Effector memory CD4-positive, alpha-beta T cell (primary cell): ENCODE measurements around the gene TAF1C.

Source experiments
- DNase-seq, 3 donors: peaks; one replicate each; pipeline ENCODE4 v3.0.0-alpha.2; 2020
- H3K27ac ChIP-seq: 2 replicates; pipeline ENCODE4 v1.7.0; 2013; ENCODE audit warnings: mild to moderate bottlenecking, low read length, moderate library complexity; ENCODE audit not compliant: insufficient read depth, poor library complexity, severe bottlenecking
- H3K27me3 ChIP-seq: replicated peaks from 2 replicates; pipeline ENCODE4 v1.7.0; 2013; ENCODE audit warnings: mild to moderate bottlenecking, low read length; ENCODE audit not compliant: insufficient read depth, control insufficient read depth, poor library complexity, severe bottlenecking
- H3K36me3 ChIP-seq: 2 replicates; pipeline ENCODE4 v1.7.0; 2013; ENCODE audit warnings: mild to moderate bottlenecking, low read length, moderate library complexity; ENCODE audit not compliant: control insufficient read depth, insufficient read depth
- H3K4me1 ChIP-seq: 2 replicates; pipeline ENCODE4 v1.7.0; 2013; ENCODE audit warnings: low read length, mild to moderate bottlenecking; ENCODE audit not compliant: control insufficient read depth, insufficient read depth, poor library complexity, severe bottlenecking
- H3K4me3 ChIP-seq: 2 replicates; pipeline ENCODE4 v1.7.0; 2013; ENCODE audit warnings: low read length, low read depth, mild to moderate bottlenecking; ENCODE audit not compliant: insufficient read depth, poor library complexity, severe bottlenecking
- H3K9me3 ChIP-seq: 2 replicates; pipeline ENCODE4 v1.7.0; 2013; ENCODE audit warnings: mild to moderate bottlenecking, low read length, moderate library complexity; ENCODE audit not compliant: control insufficient read depth
- total RNA-seq, 3 donors: gene quantifications; one replicate each; lab custom pipeline; 2026; lab: John Stamatoyannopoulos, UW

The TAF1C gene
- 65.0 to 76.9 (median 69.5) reads per million in 3 donors for total RNA-seq

DNA sequence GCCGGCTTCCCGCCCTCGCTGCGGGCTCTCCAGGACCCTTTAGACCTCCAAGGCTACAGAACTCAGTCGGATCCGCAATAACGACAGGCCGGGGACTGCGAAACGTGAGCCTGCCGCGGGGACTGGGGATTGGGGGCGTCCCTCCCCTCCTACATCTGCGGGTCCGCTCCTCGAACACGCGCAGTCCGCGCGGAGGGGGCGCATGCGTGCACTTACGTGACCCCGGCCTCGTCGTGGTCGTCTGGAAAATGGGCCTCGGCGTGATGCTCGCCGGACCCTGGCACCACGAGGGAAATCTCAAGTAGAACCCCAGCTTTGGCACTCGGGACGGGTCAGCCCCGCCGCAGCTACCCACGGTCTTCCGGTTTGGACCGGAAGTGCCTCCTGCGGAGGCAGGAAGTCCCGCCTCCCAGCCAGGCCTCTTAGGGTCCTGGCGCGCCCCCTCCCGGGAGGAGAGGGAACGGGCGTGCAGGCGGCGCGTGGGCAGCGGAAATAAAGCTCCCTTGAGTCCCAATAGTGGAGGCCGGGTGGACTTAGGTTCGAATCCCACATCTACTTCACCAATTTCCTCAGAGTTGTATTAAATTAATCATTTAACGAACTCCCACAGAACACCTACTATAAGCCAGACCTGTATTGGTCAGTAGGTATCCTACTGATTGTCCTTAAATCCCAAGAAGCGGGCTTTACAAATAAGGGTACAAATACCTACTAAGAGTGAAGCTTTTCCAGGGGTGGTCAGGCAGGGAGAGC is at the start of gene TAF1C:
TSS of gene TAF1C (minus strand) at position 373 of the 753 bp plus-strand sequence. CDS start 2,069 bp downstream, outside the sequence.
- Histone ChIP-seq H3K4me3 (peak within 1 kb of the TSS; percentile 82), H3K27me3 (no peaks in the 10 kb centered on the region), H3K9me3 (no peaks in the 10 kb centered on the region), H3K4me1 (peaks cover 7% of the 10 kb centered on the region), H3K27ac (peak within 1 kb of the TSS; percentile 70), H3K36me3 (peaks cover 18% of the 10 kb centered on the region)
- DNase-seq: peak; percentile 76 to 81 (median 77)

GRCh38 chr16:84234321-84235241 is 47.7 kb upstream of the TAF1C start:
- DNase-seq: no peak
- peaks cover 5% of the 10 kb centered on the region for H3K27me3 ChIP-seq
- no peaks in the 10 kb centered on the region for H3K4me1 ChIP-seq
- H3K36me3 ChIP-seq: no peaks in the 10 kb centered on the region
- no peak overlapping the region for H3K4me3 ChIP-seq
- no peaks in the 10 kb centered on the region for H3K9me3 ChIP-seq
- H3K27ac ChIP-seq: no peak overlapping the region

- no peaks in the 10 kb centered on the region for H3K4me1 ChIP-seq
- no peak overlapping the region for H3K4me3 ChIP-seq
- DNase-seq: no peak
- no peaks in the 10 kb centered on the region for H3K36me3 ChIP-seq
- no peaks in the 10 kb centered on the region for H3K9me3 ChIP-seq
- peaks cover 6% of the 10 kb centered on the region for H3K27me3 ChIP-seq
- H3K27ac ChIP-seq: no peak overlapping the region
These were observed 46.9 kb upstream of the TAF1C start for GRCh38 chr16:84233748-84234147.

DNA sequence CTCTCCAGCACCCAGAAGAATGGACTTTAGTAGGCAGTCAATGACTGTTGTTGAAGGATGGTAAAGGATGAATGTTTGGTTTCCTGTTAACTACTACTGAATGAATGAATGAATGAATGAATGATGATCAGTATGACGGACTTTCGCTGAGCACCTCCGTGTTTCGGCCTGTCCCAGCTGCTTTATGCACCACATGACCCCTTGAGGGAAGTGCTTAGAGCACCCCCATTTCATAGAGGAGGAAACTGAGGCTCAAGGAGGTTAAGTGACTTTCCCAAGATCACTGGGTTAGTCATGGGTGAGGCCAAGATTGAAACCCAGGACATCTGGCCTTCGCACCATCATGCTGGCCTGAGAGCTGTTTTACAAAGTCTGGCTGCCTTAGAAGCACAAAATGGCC is 46.1 kb upstream of the TAF1C start:
- no peak for DNase-seq
- H3K4me1 ChIP-seq: no peaks in the 10 kb centered on the region
- H3K27me3 ChIP-seq: peaks cover 4% of the 10 kb centered on the region

GRCh38 chr16:84232060-84232459 is 45.2 kb upstream of the TAF1C start:
- H3K4me3 ChIP-seq: no peak overlapping the region
- H3K4me1 ChIP-seq: no peaks in the 10 kb centered on the region
- no peaks in the 10 kb centered on the region for H3K9me3 ChIP-seq
- H3K27ac ChIP-seq: no peak overlapping the region
- H3K27me3 ChIP-seq: peaks cover 4% of the 10 kb centered on the region
- no peak for DNase-seq
- no peaks in the 10 kb centered on the region for H3K36me3 ChIP-seq

More for the DNA sequence above, 46.1 kb upstream of the TAF1C start:
- Histone ChIP-seq H3K4me3 (no peak overlapping the region), H3K9me3 (no peaks in the 10 kb centered on the region), H3K36me3 (no peaks in the 10 kb centered on the region), H3K27ac (no peak overlapping the region)

DNA sequence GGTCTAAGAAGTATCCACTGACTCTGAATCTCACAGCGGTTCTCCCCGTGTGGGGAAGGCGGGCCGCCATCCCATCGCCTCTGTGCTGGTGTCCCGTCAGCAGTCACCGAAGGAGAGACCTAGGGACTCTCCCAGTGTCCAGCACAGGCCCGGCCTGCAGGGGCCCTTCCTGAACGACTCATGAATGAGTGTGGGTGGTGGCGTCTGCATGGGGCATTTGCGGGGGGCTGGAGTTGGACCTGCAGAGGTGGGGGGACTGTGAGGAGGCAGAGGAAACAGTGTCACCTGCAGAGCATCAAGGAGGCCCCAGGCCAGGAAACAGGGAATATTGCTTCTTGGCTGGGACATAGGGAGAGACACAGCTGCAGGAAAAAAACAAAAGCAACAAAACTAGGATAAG is 42.6 kb upstream of the TAF1C start:
- H3K4me3 ChIP-seq: no peak overlapping the region
- H3K36me3 ChIP-seq: no peaks in the 10 kb centered on the region
- no peak overlapping the region for H3K27ac ChIP-seq
- H3K4me1 ChIP-seq: no peaks in the 10 kb centered on the region
- peaks cover 6% of the 10 kb centered on the region for H3K27me3 ChIP-seq
- no peaks in the 10 kb centered on the region for H3K9me3 ChIP-seq
- DNase-seq: no peak

GRCh38 chr16:84228256-84228838 is 41.5 kb upstream of the TAF1C start:
- no peak overlapping the region for H3K27ac ChIP-seq
- peaks cover 6% of the 10 kb centered on the region for H3K27me3 ChIP-seq
- no peak for DNase-seq
- H3K4me3 ChIP-seq: no peak overlapping the region
- H3K9me3 ChIP-seq: no peaks in the 10 kb centered on the region
- no peaks in the 10 kb centered on the region for H3K36me3 ChIP-seq
- H3K4me1 ChIP-seq: no peaks in the 10 kb centered on the region

GRCh38 chr16:84227548-84227947 is 40.7 kb upstream of the TAF1C start:
- Histone ChIP-seq H3K4me3 (no peak overlapping the region), H3K27ac (no peak overlapping the region), H3K27me3 (peaks cover 6% of the 10 kb centered on the region), H3K4me1 (no peaks in the 10 kb centered on the region), H3K9me3 (no peaks in the 10 kb centered on the region), H3K36me3 (no peaks in the 10 kb centered on the region)
- DNase-seq: no peak

DNA sequence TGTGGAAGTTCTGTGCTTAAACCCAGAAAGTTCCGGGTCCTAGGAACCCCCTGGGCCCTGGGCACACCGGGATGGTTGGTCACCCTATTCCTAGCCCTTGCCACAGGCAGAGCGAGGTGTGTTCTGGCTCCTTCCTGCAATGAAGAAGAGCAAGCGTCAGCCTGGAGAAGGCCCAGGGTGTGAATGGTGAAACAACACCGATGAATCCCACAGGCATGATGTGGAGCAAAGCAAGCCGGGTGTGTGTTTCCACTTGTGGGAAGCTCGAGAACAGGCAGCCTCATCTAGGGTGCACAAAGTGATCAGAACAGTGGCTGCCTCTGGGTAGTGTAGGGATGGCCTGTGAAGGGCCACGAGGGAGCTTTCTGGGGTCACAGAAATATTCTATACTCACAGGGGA is 39.2 kb upstream of the TAF1C start:
- H3K4me3 ChIP-seq: no peak overlapping the region
- H3K27ac ChIP-seq: no peak overlapping the region
- peaks cover 6% of the 10 kb centered on the region for H3K27me3 ChIP-seq
- no peaks in the 10 kb centered on the region for H3K36me3 ChIP-seq
- no peaks in the 10 kb centered on the region for H3K9me3 ChIP-seq
- H3K4me1 ChIP-seq: no peaks in the 10 kb centered on the region
- no peak for DNase-seq
